HG03575 (cell line): ENCODE data around the gene KCNAB2.

Experiments used
- ATAC-seq: cut with Tn5 transposase; IDR thresholded peaks from one replicate; pipeline ENCODE4 v1.9.1; 2021; ENCODE audit not compliant: unreplicated experiment, insufficient number of reproducible peaks, low FRiP score; ENCODE audit errors: extremely low read depth

Gene KCNAB2

DNA sequence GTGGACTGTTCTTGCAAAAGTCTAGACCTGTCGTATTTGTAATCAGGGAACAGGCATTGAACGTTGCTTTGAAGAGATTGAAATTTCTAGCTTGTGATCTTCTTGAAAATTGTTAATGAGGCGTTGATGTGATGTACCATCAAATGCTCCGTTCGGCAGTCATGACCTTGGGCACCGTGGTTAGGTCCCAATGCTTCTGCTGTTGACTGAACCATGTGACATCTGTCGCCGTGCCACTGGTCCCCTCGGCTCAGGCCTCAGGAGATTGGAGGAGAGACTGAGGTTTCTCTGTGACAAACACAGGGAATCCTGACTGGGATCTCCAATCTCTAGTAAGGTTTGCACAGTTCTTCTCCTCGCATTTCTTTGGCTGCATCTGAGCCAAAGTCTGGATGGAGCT is 18.1 kb upstream of the KCNAB2 start:
- no peak for ATAC-seq

DNA sequence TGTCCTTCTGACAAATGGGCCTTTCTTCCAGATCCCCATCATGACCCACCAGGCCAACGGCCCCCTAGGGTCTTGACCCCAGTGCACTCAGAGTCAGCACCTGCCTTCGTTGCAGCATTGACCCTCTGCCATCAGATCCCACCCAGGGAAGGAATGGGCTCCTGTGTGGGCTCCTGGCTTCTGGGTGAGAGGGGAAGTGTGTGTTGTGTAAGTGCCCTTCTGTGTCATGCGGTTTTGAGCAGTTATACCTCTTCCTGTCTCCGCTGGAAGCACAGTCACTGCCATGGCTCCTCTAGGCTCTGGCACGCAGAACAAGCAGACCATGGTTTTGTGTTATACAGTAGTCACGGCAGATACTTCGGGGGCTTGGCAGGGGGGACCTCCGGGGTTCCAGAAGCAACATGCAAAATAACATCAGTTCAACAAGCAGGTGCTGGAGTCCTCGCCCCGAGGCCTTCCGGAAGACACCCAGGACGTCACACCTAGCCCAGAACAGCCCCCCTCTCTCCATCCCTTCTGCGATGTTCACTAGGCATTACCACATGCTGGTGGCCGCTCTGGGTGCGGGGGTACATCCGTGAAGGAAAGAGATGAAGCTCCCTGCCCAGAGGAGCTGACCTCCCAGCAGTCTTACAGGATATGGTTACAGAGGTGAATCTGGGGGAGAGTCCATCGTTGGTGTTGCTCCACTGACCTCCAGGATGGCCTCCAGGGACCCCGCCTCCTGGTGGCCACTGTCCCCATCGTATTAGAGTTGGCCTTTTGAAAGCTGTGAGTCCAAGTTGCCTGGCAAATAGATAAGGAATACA is 17.4 kb upstream of the KCNAB2 start:
- no peak for ATAC-seq

DNA sequence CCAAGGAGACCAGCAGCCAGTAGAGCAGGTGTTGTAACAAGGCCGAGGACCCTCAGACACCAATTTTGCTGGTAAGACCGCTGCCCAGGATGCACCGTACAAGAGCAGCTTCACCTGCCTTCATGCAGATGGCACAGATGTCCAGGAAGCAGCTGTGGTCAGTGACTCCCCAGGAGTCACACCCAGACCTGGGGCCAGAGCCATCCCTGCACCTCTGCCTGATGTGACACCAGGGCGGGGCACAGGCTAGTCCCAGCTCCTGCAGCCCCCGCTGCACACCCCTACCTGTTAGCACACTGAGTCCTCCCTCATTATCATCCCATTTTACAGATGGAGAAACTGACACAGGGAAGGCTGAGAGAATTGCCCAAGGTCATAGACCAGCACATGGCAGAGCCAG is 16.3 kb upstream of the KCNAB2 start:
- no peak for ATAC-seq

DNA sequence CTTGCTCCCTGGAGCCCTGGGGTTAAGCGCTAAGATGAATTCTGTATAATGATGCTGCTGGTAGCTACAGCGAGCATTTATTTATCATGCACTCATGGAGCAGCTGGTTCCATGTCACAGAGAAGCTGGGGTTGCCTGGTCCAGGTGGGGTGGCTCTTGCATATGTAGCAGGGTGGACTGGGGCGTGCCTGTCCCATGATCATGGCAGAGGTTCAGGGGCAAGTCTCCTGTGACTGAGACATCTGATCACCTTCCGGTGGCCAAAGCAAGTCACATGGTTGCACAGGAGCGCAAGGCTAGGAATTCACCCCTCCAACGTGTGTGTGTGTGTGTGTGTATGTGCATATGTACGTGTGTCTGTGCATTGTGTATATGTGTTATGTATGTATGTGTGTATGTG is 15.6 kb upstream of the KCNAB2 start:
- no peak for ATAC-seq

DNA sequence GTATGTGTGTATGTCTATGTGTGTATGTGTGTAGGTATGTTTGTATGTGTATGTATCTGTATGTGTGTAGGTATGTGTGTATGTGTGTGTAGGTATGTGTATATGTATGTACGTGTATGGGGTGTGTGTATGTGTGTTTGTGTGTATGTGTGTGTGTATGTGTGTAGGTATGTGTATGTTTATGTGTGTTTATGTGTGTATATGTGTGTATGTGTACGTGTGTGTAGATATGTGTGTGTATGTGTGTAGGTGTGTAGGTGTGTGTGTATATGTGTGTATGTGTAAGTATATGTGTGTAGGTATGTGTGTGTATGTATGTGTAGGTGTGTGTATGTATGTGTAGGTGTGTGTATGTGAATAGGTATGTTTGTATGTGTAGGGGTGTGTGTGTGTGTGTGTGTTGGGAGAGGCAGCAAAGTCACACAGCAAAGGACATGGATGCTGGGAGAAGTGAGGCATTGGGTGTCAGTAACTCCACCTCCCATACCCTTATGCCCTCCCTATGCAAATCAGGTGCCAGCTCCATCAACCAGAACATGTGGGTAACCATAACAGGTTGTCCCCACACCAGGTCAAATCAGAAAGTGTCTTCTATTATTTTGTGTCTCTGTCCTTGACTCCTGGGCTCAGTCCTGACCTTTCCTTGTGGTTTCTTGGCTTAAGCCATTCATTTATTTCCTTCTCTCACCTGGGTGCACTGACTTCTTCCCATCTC is 15.0 kb upstream of the KCNAB2 start:
- ATAC-seq = no peak

DNA sequence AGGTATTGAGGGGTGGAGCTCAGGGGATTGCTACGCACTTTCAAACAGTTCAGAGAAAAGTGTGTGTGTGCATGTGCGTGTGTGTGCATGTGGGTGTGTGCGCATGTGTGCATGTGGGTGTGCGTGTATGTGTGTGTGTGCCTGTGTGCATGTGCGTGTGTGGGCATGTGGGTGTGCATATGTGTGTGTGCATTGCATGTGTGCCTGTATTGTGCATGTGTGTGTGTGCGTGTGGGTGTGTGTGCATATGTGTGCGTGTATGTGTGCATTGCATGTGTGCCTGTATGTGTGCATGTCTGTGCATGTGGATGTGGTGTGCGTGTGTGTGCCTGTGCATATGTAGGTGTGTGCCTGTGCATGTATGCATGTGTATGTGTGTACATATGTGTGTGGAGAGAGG is 12.6 kb upstream of the KCNAB2 start:
- ATAC-seq = no peak

DNA sequence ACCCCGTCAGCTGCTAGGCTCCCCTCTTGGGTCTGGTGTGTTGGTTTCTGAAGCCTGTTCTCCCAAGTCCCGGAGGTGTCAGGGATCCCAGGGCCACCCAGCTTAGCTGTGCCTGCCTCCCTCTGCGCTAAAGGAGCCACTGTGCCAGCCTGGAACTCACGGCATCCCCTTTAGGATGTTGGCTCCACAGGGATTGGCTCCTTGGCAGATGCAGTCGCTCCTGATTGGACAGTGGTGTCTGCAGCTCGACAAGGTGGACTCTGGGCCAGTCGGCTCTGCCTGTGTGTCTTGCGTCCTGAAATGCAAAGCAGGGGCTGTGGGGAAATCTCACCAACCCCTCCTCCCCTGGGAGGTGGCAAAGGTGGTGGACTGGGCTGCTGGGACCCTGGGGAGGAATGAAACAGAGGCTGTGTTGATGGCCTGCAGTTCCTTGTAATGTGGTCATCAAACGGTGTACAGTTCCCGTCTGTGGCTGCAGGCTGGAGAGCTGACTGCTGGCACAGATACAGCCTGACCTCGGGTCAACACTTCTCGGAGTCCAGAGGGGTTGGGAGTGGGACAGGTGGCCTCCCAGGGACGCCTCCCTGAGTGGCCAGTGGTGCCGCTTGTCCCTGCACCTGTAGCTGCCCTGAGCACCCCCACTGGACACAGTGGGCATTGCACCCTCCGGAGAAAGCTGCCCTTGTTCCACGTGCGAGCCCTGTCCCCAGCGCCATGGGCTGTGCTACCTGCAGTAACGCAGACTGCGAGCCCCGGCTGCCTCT is 11.5 kb upstream of the KCNAB2 start:
- no peak for ATAC-seq

DNA sequence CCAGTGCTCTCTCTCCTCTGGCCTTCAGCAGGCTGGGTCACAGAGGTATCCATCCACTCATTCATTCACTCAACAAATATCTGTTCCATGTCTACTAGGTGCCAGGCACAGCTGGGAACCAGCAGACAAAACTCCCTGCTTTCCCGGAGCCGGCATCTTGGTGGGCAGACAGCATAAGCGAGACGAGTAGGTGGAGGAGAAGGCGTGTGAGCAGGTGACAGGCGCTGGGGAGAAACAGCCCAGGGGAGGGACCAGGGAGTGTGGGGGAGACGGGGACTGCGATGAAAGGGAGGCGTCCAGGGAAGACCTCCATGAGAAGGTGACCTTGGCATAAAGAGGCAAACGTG is 11.0 kb upstream of the KCNAB2 start:
- no peak for ATAC-seq

DNA sequence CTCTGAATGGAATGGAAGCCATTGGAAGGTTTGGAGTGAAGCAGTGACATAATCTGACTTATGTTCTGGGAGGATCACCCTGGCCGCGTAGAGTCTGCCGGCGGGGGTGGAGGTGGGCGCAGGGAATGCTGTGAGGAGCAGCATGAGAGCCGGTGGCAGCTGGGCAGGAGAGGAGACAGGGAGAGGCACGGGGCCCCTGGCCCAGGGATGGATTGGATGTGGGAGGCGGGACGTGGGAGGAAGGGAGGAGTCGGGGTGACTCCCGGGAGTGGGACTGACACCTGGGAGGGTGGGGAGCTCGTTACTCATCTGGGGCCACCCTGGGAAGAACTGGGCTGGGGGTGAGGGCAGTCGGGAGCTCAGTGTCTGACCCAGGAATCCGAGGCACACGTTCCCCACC is 10.4 kb upstream of the KCNAB2 start:
- no peak for ATAC-seq

DNA sequence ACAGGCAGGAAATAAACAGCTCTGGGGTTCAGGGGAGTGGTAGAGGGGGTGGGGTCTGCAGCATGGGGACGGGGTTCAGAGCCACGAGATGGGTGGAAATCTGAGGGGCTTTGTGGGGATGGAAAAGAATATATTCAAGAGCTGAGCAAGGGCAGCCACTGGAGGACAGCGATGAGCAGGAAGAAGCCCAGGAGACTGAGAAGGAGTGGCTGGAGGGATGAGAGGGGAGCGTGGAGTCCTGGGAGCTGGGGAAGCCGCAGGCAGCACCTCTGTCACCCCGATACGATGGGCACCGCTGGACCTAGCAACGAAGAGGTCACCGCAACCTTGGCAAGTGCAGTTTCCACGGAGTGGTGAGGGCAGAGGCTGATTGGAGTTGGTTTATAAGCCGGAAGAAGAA is 10.0 kb upstream of the KCNAB2 start:
- ATAC-seq = no peak

DNA sequence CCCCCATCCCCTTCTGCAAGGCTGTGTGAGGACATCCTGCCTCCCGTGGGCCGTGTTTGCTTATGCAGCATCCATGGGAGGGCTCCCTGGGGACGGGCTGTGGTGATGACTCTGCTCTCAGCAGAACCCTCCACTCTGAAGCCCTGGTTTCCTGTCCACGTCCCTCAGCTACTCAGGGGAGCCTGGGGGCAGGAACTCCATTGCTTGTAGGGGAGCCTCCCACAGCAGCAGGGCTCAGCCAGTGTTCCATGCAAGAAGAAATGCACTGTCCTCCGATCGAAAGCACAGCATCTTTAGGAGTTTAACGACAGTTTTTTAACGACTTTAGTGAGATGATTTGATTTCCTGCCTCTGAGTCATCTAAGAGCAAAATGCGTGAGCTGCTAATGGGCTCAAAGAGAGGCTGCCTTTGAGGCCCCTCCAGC is 8.3 kb upstream of the KCNAB2 start:
- no peak for ATAC-seq

DNA sequence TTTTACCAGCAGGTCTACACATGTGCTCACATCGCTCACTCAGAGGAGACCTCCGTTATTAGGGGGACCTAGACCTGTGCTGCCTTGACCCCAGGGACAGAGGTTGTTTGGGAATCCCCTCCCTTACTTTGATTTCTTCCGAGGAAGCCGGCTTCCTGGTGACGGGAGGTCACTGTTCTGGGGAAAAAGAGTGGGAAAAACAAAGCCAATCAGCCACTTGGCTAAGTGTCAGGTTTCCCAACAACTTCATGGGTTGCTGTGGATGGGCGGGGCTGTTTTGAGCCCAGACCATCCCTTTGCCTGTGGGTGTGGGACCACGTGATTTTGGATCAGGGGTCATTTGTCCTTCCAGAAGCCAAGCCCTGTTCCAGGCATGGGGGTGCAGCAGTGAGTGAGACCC is 7.1 kb upstream of the KCNAB2 start:
- ATAC-seq = no peak

DNA sequence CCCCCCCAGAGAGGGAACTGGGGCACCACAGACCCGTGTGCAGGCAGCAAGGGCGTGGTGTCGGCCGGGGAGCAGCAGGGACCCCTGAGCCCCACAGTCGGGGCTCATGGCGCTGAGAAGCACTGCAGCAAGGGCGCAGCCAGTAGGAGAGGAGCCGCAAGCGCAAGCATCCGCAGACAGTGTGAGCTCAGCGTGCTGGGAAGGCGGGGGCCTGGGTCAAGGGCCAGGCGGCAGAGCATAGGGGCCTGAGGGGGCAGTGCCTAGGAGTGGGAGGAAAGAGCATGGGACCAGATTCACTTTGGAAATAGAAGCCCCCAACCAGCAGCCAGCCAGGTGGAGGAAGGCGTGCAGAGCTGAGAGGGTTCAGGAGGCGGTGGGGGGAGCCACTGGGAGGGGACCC is 6.7 kb upstream of the KCNAB2 start:
- no peak for ATAC-seq

DNA sequence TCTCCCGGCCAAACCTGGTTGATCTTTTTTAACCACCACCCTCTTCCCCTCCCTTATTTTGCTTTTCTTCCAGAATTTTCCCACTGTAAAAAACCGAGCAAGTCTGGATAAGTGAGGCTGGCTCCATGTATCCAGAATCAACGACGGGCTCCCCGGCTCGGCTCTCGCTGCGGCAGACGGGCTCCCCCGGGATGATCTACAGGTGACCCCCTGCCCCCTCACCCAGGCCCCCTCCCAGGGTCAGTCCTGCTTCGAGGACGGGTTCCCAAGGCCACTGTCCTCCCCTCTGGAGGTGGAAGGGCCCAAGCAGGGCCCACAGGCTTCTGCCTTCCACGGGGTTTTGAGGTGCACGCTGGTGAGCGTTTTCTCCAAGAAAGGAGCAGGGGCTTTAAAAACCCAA is 5.2 kb upstream of the KCNAB2 start:
- ATAC-seq = no peak

DNA sequence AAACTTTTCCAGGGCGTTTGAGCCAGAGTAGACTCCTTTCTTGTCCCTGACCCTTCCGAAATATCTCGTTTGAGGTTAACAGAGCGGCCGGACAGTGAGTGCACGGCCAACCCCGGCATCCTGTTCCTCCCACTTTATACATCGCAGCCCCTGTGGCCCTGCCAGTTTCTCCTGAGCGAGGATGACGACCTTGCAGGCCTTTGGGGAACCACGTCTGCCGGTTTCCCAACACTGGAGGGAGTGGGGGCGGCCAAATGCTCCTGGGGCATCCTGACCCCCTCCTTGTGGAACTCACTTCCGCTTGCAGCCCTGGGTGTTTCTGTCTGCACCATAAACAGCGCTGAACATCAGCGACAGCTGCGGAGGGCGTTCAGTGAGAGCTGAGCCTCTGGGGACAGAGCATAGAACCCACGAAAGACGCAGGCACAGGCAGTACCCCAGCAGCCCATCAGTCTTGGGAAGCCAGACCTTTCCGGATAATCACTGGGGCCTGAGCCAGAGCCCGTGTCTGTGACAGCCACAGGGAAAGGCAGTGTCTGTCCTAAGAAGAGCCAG is 4.8 kb upstream of the KCNAB2 start:
- no peak for ATAC-seq

DNA sequence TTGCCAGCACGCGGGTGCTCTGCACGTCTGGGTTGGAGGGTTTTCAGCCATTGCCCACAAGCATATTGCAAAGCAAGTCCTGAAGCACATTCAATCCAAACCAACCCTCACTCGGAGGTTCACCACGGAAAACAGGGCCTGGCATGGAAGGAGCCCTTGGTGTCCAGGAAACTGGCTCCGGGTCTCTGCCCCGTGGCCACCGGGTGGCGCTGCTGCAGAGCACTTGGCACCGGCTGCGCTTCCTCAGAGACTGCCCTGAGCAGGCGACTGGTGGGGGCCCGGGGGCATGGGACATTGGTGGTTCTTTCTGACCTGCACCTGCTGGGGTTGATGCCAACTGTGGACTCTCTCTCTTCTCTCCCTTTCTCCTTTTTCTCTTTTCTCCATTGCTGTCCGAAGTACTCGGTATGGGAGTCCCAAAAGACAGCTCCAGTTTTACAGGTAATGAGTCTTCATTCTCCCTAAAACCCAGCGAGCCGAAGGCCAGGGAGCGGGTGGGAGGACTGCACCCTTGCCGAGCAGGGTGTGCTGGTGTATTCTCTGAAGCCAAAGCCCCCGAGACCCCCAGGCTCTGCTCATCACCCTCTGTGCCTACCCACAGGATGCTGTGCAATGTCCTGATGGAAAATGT is 4.1 kb upstream of the KCNAB2 start:
- no peak for ATAC-seq

DNA sequence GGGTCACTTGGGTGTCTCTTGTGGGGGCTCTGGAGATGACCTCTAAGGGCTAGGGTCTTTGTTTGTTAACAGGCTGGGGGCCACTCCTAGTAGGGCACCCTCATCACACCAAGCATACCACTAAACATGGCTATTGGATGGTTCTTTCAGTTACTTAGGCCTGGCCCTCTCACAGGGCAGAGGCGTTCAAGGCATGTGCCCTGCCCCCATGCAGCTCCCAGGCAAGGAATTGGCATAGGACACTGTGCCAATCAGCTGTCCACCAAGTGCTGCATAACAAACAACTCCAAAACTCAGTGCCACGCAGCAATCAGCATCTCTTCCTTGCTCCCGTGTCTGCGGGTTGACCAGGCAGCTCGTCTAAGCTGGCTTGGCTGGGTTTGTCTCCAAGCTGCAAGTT is 2.1 kb upstream of the KCNAB2 start:
- ATAC-seq = no peak

DNA sequence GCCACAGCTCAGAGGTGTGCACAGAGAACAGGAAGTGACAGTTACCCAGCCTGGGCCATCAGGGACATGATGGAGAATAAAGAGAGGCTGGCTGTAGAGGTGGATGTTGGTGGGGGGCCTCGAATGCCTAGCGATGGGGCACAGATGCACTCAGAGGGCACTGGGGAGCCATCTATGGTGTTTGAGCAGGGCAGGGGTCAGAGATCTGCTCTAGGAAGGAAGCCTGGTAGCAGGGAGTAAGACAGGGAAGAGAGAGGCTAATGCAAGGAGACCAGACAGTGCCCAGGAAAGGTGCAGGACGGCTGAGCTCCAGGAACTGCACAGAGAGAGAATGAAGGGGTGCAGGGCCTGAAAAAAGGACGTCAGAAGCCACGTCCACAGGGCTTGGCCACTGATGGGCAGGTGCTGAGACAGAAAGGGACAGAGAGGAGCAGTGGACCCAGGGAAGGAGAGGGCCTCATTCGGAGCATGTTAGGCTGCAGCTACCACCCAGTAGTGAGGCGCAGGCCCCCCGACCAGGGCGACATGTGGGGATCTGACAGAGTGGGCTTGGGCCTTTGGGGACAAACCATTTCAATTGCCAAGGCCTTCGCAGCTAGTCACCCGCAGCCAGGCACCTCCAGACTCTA is 1.1 kb upstream of the KCNAB2 start:
- no peak for ATAC-seq

DNA sequence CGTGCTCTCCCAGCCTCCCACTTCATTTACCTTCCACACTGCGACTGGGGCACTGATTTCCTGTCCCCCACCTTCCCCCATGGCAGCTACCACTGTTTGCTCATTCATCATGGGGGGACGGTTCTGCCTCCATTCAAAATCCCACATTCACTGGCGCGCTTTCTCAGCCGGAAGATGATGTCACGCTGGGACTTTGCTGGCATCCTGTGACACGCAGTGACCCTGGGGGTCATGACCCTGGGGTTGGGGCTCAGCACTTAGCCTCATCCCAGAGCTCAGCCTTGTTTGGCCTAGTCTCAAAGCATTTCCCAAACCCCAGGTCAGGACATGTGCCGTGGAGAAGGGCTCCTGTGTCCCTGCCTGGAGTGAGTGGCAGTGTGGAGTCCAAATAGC is 582 bp upstream of the KCNAB2 start:
- no peak for ATAC-seq
